ENCODE measurements around the gene LAPTM4A.
"Not testable (repeated sequence)": the region's sequence is repeated elsewhere in the genome, so short reads cannot be mapped to it uniquely, and the experiment has no call there.

The LAPTM4A gene

GRCh38 chr2:20050104-20050645 is 1.3 kb downstream of the LAPTM4A start:
- no peak for DNase-seq

DNA sequence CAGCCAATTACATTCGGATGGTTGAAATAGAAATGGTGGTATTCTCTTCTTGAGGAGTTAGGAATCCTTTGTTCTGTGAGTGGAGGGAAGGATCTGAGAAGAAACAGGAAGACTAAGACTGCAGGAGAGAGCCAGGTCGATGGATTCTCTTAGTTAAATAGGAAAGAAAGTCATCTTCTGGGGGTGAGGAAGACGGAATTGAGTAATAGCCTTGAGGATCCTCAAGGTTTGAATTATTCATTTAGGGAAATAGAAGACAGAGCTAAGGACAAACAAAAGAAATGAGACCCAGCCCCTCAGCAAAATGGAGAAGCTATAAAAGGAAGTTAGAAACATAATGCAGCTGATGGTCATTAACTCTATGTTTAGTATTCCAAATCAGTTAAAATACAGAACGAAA is 1.8 kb downstream of the LAPTM4A start:
- DNase-seq = no peak

GRCh38 chr2:20048488-20049448 is 2.7 kb downstream of the LAPTM4A start:
- DNase-seq = no peak

GRCh38 chr2:20045712-20046292 is 5.6 kb downstream of the LAPTM4A start:
- not testable (repeated sequence) for DNase-seq

DNA sequence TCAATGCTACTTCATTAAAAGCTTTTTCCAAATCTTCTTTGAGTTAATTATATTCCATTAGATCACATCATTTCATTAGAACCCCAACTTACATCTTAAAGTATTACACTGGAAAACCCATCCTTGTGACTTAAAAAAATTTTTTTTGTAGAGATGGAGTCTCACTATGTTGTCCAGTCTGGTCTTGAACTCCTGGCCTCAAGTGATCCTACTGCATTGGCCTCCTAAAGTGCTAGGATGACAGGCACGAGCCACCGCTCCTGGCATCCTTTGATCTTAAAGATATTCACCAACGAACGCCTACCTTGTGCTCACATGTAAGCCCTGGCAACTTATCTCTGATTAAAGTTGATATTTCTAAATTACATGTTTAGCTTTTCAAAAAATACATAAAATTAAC is 6.7 kb downstream of the LAPTM4A start:
- no peak for DNase-seq

DNA sequence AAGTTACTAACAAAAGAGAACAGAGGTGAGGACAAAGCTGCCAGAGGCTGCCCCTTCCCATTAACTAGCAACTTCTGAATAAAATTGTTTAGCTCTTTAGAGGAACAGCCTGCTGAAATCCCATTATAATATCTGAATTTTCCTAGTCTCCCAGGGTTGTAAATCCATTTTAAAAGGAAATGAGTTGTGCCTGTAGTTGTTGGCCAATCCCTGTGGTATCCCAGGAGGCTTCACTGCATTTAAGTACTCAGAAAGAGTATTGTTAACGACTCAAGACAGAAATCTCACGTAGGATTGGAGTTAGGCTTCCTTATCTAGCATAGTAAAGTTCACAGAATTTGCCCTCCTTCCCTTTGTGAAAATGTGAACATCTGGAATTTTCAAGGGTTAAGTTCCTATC is 8.9 kb downstream of the LAPTM4A start:
- no peak for DNase-seq

GRCh38 chr2:20040489-20041172 is 10.8 kb downstream of the LAPTM4A start:
- DNase-seq = no peak

DNA sequence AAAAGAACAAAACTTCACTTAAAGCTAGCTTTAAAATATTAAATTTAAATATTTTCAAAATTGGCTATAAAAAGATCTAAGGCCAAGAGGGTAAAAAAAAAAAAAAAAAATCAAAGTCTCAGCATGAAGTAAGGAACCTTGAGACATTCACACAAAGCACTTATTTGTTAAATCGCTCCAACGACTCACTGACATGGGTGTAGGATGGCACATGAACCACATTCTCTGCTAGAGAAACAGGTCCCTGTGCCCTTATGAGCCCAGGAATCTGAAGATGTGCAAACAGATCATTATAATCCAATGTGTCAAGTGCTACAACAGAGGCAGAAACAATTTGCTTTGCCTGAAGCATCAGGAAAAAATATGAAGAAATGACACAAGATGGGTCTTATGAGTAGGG is 13.8 kb downstream of the LAPTM4A start:
- DNase-seq = no peak

DNA sequence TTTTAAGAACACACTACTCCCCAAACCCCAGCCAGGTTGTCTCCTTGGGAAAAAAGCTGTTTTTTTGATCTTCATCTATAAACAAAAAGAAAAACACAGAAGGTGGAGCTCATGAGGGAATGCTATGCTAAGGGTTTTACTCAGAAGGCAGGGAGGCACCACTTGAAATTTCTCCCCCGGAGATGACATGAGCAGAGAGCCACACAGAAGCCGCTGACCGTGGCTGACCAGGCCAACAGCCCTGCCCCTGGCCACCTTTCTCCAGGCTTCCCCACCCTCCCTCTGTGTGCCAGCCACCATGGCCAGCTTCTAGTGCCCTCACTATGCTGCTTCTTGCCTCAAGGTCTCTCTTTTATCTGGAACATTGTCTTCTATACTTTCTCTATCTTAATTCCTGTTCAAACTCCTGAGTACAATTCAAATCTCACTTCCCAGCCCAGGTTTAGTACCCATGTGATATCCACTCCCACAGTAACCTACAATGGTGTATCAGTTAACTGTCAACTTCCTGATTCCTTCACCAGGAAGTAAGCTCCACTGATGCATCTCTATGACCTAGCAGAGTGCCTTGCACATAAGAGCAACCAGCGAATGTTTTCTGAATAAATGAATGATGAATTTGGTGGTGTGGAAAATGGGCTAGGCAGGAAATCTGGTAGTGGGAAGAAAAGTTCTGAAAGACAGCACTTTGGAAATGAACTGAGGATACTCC is 15.3 kb downstream of the LAPTM4A start:
- DNase-seq = no peak

- no peak for DNase-seq
Observed at GRCh38 chr2:20034821-20035220, 16.6 kb downstream of the LAPTM4A start.

DNA sequence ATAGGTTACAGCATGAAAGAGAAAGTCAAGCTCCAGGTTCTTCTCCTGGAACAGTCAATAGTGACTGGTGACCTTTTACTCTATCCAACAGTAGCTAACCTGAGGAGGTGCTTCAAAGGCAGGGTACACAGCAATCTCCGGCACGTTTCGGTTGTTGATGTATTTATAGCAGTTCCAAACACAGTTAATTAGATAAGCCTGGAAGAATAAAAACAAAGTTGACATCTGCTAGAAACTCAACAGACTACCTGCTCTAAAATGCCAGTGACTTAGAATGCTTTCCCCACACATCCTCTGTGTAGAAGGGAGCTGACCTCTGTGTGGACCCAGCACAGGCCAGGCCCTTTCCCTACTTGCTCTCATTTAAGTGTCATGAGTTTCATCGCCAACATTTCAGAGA is 17.2 kb downstream of the LAPTM4A start:
- DNase-seq = no peak

DNA sequence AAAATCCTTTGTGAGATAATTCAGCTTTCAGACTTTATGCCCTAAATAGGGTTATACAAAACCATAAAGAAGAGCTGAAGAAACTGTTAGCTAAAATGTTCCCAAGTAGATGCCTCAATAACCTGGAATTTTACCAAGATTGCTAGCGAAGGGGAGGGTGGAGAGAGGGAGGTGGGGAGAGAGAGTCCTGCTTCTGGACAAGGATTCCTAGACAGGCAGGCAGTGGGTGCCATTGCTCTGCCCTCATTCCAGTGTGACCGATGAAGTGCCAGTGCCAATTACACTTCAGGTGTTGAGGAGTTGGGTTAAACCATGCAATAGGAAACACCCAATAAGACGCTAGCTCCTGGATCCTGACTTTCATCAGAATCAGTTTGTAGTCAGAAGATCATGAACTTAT is 18.1 kb downstream of the LAPTM4A start:
- DNase-seq = no peak

GRCh38 chr2:20030224-20030623 is 21.2 kb downstream of the LAPTM4A start:
- DNase-seq = no peak

GRCh38 chr2:20027705-20028434 is 23.6 kb downstream of the LAPTM4A start:
- DNase-seq = no peak

DNA sequence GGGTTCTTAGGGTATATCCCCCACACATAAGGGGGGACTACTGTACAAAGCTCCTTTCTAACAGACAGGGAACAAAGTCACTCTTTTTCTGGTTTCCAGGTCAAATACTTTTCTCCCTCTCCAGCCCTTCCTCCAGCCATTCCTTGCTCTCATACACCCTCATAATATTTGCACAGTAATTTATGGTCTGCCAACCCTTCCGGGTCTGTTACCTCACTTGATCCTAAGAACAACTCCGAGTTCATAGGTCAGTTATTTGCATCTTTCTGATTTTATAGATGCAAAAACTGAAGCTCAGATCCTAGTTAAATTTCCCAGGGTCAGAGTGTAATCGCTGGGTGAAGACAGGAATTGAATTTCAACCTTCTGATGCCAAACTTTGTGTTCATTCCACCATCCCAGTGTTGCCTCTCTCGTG is 24.2 kb downstream of the LAPTM4A start:
- no peak for DNase-seq

DNA sequence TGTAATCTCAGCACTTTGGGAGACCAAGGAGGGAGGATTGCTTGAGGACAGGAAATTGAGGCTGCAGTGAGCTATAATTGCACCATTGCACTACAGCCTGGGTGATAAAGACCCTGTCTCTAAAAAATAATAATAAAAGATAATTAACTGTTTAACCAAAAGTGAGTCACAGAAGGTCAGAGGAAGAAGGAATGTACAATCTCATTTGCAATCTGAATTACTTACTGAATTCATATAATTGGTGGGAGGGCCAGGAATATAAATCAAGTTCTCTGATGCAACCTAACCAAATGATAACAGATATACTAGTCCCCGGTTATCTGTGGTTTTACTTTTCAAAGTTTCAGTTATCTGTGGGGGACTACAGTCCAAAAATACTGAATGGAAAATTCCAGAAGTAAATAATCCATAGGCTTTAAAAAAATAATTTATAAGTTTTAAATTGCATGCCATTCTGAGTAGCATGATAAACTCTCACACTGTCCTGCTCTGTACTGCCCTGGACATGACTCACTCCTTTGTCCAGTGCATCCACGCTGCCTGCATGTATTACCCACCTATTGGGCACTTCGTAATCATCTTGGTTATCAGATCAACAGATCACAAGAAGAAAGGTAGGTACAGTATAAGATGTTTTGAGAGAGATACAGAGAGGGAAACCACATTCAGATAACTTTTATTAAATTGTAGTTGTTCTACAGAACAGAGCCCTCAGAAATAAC is 26.2 kb downstream of the LAPTM4A start:
- DNase-seq = no peak

DNA sequence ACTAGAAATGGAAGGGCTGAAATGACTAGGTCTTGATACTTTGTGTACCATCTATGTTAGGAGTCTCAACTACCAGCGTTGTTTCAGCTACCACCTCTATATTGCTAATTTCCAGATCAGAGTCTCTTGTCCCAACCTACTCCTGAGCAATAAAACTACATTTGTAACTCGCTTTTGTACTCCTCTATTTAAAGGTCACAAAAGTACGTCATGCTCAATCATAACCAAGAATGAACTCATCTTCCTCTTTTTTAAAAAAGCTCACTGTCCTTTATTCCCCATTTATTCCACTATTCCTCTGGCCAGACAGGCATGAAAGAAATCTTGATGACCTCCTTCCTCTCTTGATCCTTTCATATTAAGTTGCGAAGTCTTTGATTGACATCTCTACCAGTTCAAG is 27.7 kb downstream of the LAPTM4A start:
- no peak for DNase-seq

DNA sequence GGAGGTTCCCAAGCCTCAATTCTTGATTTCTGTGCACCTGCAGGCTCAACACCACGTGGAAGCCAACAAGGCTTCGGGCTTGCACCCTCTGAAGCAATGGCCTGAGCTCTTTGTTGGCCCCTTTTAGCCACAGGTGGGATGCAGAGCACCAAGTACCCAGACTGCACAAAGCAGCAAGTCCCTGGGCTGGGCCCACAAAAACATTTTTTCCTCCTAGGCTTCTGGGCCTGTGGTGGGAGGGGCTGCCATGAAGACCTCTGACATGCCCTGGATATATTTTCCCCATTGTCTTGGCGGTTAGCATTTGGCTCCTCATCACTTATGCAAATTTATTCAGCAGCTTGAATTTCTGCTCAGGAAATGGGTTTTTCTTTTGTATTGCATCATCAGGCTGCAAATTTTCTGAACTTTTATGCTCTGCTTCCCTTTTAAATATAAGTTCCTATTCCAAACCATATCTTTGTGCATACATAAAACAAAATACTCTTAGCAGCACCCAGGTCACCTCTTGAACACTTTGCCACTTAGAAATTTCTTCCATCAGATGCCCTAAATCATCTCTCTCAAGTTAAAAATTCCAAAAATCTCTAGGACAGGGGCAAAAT is 29.9 kb downstream of the LAPTM4A start:
- no peak for DNase-seq

DNA sequence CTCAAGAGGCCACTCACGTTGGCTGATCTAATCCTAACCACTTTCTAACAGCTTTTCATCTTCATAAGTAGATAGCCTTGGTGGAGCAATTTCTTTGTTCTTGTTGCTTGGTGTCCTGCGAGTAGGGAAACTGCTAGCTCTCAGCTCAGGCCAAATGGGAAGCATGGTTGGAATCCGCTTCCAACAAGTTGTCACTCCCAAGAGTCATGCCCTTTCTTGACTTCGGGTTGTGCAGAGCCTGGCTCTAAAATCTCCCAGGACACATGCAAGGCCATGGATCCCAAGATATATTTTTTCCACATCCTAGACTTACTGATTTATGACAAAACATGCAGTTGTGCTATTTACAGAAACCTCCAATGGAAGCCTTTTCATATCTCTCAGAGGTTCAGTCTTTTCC is 31.7 kb downstream of the LAPTM4A start:
- DNase-seq = no peak

DNA sequence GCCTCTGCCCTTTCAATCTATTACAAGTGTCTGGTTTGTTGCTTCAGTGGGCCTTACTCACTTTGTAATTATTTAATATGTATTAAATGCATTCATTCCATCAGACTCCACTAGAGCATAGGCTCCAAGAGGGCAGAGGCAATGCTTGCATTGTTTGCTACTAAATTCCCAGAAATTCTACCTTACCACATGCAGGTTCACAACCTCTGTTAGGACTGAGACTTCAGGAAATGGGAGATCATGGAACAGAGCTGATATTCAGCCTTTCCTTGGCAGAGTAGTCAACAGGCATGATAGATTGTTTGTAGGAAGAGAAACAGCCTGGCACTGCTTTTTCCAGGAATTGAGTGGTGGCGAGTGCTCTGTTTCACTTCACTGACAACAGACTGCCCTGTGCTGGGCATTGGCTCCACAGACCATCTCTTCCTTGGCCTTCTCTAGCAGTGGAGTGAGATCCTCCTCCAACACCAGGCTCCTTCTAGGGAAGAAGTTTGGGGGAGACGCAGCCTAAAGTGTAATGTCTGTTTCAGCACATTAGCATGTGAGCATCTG is 32.8 kb downstream of the LAPTM4A start:
- no peak for DNase-seq

- no peak for DNase-seq
Observed at GRCh38 chr2:20016346-20016745, 35.1 kb downstream of the LAPTM4A start.

Measured in stimulated activated CD4-positive, alpha-beta T cell treated with anti-CD3 and anti-CD28 coated beads, Interleukin-12 subunit alpha, Interleukin-12 subunit beta, amount 100 ng/mL, for 4 hours (primary cell).